T-helper 2 cell treated with Interferon-gamma antibody and Interleukin-4, amounts not matched to agents 100 ng/mL and 5 ng/mL, for 36 hours (primary cell): Measurements from ENCODE around the gene ADRB1. TPM values are rescaled to one million over a fixed set of nuclear protein-coding genes. Genes with fewer than 3 reads are reported as not detected.

Experiments used
- intact Hi-C: fragments of 100-400 bp; cut with micrococcal nuclease; formaldehyde crosslinking; loops from one replicate; pipeline ENCODE4 v1.15.1; 2023
- total RNA-seq: library from RNA; stranded (reverse); gene quantifications from 2 replicates; pipeline ENCODE4 v1.2.3, GENCODE V29; 2022

The ADRB1 gene
- total RNA-seq, 1 donor from 2014 or later: not detected

DNA sequence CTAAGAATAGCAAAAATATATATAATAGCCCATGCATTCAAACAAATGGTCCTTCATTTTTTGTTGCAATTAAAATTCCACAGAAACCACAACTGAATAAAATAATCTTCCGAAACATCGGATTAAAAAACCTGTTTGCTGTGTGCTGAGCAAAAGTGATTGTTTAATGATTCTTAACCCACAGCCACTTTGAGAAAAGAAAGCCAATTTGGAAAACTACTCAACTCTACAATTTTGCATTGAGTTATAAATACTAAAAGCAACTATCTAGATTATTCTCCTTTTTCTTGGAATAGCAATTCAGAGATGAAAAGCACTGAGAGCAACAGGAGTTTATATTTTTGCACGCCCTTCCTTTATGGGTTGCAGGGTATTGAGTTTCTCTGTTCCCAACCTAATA lies 8.0 kb downstream of the ADRB1 start:
- intact Hi-C loops: no loop called here

DNA sequence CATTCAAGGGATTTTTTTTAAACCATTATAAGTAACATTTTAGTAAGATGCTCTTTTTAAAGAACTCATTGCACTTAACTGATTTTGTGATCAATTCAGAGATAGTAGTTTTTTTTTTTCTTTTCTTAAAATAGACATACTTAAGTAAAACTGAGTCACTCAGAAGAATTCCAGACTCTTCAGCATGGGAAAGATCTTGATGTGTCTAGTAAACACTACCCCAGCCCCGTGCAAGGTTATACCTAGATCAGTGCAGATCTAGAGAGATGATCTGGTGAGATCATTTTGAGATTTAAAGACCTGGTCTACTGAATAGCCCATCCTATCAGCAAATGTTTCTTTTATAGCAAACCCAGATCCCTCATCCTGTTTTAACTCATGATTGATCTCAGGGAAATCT lies 8.6 kb downstream of the ADRB1 start:
- intact Hi-C loops: no loop called here

DNA sequence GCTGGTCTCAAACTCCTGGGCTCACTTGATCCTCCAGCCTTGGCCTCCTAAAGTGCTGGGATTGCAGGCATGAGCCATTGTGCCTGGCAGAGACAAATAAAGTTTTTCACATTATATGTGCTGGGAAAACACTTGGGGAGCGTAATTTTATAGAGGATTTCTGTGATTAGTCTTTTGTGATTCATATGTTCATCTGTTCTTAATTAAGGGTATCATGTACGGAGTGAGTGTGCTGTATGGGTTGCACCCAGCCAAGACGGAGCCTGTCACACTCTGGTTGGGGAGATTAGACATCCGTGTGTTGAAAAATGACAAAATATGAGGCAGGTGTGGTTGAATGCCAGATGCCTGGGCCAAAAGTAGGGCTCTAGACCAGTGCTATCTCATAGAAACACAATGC lies 10.3 kb downstream of the ADRB1 start:
- intact Hi-C loops: no loop called here

DNA sequence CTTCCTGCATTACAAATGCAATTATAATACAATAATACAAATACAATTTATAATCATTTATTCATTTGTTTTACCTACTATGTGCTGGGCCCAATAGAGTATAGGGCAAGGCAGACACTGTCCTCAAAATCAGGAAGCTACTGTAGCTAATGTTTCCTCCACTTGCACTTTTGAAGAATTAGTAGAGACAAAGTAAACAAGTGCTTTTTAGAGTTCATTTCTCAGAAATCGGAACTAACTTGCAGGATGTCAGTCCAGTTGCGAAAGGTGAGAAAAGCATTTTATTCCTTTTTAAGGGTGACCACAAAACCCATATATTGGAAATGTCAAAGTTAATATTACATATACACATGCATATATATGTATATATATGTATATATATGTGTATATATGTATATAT lies 14.2 kb downstream of the ADRB1 start:
- intact Hi-C loops: no loop called here

DNA sequence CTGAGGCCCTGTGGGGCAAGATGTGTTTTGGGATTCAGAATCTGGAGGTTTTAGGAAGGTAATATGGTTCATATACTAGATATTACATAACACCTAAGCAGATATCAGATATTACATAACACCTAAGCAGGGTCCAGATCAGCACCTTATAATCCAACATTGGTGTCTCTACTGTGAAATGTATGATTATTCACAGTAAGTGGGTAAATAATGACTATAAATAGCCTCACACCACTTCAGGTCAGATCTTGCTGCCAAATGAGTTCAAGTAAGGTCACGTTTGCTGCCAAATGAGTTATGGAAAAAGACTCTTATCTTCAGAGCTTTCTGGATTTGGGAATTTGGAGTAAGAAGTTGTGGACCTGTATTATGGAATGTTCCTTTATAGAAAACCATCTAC lies 14.6 kb downstream of the ADRB1 start:
- intact Hi-C loops: no loop called here

DNA sequence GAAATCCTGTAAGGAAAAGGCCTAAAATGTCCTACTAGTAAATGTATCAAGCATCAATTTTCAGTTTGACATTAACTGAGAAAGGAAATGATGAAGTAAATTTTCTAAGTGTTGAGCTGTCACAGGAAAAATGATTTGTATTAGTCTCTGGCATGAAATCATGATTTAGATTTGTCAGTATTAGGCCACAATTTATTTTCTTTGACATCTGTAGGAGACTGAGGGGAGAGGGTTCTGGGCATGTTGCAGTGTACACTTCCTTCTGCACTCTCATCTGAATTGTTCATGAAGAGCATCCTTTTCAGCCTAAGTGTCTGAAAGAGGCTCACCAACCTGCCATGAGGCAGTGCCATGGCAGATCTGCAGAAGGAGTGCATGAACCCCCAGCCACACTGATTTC lies 15.9 kb downstream of the ADRB1 start:
- intact Hi-C loops: no loop called here

DNA sequence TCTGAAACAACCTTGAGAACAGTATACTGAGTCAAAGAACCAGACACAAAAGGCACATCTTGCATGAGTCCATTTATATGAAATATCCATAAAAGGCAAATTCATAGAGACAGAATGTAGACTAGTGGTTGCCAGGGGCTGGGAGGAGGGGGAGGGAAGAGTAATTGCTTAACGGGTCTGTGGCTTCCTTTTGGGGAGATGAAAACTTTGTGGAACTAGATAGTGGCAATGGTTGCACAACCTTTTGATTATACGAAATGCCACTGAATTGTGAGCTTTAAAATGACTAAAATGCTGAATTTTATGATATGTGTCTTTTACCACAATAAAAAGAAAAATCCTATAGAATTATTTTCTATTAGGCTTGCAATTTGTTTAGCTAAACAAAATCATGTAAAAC lies 16.8 kb downstream of the ADRB1 start:
- intact Hi-C loops: no loop called here

DNA sequence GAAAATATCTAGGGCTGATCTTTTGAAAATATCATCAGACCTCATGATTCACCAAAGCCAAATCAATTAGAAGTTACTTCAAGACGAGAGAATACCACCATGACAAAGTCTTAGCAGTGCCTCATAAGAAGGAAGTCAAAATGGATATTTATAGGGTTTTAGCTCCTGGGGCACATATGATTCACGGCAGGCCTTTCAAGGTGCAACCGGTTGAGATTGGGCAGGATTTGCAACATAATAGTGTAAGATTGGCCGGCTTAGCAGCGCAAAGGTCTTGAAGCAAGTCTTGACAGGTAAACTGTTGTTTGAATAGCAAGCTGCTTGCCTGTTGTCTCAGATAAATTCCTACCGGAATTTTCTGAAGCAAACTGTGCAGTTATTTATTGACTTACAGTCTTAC lies 17.5 kb downstream of the ADRB1 start:
- intact Hi-C loops: no loop called here

DNA sequence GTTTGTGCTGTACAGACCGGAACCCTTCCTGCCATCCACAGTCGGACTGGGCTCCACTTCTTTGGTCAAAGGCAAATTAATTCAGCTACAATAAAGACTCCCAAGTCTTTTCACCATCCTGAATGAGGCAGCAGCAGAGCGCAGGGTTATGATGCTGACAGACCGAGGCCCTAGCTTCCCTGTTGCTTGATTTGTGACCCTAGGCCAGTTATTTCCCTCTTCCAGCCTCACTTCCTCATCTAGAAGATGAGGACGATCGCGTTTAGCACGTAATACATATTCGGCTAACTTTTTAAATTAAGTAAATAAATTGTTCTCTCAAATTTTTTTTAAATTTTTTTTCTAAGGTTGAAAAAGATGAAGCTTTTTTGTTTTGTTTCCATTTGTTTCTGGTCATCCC lies 18.1 kb downstream of the ADRB1 start:
- intact Hi-C loops: no loop called here

DNA sequence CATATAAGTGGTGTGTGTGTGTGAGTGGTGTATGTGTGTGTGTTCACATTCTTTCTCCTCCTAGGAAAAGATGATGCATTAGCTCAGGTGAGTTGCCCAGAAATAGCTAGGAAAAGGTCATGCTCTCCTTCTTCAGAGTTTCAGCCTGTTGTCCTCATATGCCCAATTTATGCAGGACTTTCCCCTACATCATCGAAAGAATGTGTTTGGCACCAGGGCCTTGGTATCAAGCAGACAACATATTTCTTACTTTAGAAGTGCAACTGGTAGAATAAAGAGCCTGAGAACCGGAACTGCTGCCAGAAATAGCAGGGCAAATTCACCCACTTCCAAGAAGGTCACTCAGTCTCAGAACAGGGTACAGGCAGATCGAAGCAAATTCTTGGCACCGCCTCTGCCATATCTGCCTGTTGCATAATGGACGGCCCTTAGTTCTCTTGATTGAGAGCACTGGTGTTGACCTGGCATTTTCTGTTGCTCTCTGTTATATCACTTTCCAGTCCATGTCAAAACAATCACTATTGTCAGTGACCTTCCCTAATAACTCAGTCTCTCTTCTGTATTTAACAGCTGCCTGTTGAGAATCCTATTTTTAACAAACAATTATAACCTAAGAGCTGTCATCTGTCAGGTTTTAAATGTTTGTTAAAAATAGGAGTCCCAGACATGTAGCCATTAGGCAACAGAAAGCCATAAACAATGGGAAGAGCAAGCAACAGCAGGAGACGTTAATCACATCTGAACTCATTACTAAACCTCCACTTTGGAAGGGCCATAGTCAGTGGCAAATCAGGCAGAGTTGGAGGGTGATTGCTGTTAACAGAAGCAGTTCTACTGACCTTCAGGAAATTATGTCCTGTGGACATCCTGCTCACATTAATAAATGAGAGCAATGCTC lies 20.7 kb downstream of the ADRB1 start:
- intact Hi-C loops: no loop called here

DNA sequence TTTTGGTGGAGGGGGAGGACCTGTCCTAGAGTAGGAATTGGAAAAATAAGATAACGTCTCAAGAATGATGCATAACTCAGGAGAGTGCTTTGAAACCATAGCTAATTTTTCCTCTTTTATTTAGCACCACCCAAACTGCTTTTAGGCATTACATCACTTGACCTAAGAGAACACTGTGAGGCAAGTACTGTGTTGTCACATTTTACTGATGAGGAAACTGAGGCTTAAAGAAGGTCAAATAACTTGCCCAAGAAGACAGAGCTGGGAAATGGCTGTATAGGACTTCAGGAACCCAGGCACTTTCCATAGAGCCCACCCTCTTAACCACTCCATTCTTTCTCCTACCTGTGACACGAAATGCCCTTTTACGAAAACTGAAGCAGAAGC lies 21.4 kb downstream of the ADRB1 start:
- intact Hi-C loops: no loop called here

DNA sequence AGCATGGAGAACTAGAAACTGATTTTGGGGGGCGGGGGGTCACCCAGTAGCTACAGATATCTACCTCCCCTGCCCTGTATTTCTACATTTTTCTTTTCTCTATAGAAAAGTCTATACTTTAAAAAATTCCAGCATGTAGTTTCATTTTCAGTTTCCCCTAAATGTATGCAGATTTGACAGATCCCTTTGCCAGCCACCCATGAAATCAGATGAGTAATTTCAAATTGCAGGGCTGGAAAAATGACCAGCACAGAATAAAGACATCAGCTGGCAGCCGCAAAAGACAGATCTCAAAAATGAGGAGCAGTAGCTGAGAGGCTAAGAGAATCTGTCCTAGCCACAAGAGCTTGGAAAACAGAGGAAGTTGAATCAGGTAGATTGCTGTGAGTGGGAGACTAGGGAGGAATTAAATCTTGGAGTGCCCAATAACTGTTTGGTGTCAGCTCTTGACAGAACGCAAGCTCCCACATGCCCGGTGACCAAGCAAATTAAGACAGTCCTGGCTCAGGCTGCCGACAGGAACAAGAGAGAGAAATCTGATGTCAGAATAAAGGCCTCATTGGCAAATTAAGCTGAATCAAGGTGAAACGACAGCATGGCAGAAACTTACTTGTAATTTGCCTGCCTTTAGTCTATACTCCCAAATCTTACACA lies 24.5 kb downstream of the ADRB1 start:
- intact Hi-C loops: no loop called here

DNA sequence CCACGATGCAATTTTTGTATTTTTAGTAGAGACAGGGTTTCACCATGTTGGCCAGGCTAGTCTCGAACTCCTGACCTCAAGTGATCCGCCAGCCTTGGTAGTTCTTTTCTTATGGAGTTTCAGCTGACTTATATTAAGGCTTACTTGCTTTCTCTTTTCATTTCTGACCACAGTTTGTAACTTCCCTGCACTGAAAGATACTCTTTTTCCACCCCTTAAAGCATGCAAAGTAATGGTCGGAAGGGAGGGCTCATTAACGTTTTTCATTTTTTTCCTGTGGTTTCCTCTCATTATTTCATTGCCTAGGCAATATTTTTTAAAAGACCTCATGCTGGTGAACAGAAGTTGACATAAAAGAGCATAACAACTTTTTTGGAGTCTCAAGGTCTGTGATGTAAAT lies 27.0 kb downstream of the ADRB1 start:
- intact Hi-C loops: no loop called here

DNA sequence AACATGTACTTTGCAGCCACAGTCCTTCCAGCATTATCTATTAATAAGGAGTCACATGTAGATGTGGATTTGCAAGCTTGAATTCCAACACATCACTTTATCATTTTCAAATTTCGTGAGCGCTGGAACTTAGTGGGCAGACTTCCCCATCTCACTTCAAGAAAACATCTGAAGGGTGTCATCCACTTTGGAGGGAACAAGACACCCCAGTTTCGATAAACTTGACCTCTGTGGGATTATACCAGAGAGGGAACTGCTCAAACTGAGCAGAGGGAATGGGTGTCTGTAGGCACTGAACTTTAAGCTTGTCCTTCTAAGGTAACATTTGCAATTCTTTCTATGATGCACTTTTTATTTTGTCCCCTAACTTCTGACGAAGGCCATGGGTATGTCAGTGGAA lies 27.5 kb downstream of the ADRB1 start:
- intact Hi-C loops: no loop called here

DNA sequence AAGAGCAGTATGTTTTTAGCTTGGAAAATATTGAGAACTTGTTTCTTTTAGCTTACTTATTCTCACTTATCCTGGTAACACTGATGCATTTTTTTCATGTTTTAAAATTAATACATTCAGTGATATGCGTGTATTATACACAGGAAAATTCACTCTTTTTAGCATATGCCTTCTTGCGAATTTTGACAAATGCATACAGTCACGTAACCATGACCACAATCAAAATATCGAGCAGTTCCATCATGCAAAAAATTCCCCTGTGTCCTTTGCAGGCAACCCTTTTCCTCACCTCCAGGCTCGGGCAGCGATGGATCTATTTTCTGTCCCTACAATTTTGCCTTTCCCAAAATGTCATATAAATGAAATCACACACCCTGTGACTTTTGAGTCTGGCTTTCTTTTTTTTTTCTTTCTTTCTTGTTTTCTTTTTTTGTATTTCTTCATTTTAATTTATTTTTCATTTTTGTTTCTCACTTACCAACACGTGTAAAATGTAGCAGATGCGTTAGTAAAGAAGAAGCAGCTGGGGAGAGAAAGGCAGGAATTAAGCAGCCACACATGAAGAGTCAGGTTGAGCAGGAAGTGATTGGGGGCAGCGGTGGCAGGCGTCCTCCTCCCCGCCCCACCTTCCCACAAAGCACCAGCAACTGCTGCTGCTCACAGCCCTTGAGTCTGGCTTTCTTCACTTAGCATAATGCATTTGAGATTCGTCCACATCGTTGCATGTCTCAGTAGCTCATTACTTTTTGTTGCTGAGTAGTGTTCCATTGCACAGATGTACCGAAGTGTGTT lies 29.9 kb downstream of the ADRB1 start:
- intact Hi-C loops: no loop called here

DNA sequence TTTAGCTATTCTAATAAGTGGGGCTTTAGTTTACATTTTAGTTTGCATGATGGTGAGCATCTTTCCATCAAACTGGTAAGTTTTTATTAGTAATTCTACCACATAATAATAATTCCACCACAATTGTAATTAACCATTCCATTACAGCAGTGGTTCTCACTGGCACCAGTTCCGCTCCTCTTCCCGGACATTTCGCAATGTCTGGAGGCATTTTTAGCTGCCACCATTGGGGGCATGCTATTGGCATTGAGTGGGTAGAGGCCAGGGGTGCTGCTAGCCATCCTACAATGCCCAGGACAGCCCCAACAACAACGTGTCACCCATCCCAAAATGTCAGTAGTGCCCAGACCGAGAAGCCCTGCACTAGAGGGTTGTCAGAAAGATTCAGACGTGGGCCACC lies 31.4 kb downstream of the ADRB1 start:
- intact Hi-C loops: no loop called here

DNA sequence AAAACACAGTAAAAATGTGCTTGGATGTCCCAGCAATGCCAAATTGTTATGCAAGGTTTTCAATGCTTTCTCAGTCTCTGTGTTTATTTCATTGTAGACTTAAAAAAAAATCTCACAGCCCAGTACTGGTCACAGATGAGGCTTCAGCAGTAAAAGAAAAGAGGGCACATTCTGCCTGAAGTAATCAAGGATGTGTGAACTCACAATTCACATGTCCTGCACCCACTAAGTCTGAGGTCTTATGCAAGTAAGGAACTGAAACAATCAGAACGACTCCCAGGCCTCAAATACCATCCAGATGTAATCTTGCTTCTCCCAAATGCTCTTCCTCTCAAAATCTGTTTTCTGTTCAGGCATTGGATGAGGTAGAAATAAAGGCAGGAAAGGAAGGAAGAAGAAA lies 33.7 kb downstream of the ADRB1 start:
- intact Hi-C loops: no loop called here

DNA sequence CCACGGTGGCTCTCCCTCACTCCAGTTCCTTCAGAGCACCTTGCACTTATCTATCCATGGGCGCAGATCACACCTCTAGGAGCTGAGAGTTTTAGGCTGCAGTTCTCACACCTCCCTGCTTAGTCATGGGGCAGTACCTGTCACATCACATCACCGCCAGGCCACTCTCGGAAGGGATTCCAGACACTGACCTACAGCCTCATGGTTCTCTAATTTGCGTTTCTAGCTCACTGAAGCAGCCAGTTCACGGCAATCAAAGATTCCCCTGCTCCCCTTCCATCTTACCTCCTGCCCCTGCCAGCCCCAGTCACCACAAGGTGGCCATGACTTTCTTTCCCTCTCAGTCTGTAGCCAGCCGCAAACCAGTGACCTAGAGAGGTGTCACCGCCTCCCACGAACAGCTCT lies 34.2 kb downstream of the ADRB1 start:
- intact Hi-C loops: no loop called here

DNA sequence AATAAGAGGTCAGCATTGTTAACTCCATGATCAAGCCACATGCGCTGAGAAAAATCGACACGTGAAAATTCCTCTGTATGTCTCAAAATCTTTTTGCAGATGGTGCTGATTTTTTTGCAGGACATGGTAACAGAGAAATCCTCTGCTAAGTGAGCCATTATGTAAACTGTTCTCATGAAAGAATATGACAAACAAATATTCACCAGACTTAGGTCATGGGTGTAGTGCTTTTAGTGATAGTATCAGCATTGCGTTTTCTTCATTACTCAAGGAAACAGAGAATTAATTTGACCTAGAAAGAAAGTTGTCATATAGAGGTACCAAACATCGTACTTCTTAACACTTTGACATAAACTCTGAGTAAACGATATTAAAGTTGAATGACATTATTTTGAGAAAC lies 34.7 kb downstream of the ADRB1 start:
- intact Hi-C loops: no loop called here

DNA sequence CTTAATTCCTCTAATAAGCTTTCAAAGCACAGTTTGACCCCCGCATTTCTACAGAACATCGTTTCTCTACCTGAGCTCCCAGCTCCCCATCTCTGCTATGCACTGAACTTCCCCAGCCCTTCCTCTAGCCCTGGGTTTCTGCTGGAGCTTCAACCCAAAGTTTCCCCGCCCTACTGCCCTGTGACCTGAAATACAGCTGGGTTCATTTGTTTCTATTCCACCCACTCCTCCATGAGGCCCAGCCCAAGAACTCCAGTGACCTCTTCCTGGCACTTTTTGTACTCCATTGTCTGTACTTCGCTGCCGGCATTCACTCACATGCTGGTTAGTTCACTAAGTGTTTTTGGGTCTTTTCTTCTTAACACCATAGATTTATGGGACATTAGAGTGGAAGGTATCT lies 35.8 kb downstream of the ADRB1 start:
- intact Hi-C loops: no loop called here

DNA sequence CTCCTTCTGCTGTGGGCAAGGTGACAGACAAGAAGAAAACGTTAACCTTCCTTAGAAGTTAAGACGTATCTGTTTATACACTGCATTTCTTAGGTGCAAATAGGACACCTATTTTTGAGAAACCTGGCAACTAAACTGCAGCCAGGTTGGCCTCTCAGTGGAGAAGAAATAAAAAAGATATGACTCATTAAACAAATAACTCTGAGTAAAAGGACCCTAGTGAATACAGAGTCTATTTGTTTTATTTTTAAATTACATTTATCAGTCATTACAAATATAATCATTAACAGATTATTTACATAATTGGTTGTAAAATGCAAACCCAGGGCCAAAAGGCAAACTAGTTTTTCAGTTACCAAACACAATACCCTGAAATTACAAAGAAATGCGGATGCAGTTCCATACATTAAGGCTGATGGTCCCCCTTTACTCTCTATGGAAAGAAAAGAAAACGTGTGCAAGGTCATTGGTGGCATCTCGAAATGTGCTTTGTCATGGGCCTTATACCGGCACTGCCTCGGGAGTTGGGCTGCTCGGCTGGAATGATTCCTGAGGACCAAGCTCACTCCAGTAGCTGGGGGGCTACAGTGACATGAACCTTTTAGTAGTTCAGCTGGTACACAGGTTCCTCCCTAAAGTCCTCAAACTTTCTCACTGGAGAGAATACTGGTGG lies 38.4 kb downstream of the ADRB1 start:
- intact Hi-C loops: loop anchor here (5.0 kb wide), 1 partner anchor 230 kb away; the partner anchor contains the start of genes DCLRE1A and NHLRC2
